CD4-positive, alpha-beta T cell treated with Interleukin-4 for 1 hour (primary cell): ENCODE measurements around the gene EN1.

ENCODE experiments used
- DNase-seq, 2 donors: peaks; one replicate each; pipeline ENCODE4 v3.0.0-alpha.2; 2020 to 2022

The EN1 gene

GRCh38 chr2:118816669-118817068 lies 30.8 kb downstream of the EN1 start:
- DNase-seq: no peak

- DNase-seq: no peak
These were observed 31.7 kb downstream of the EN1 start for GRCh38 chr2:118815731-118816130.

GRCh38 chr2:118815314-118815713 lies 32.1 kb downstream of the EN1 start:
- no peak for DNase-seq

DNA sequence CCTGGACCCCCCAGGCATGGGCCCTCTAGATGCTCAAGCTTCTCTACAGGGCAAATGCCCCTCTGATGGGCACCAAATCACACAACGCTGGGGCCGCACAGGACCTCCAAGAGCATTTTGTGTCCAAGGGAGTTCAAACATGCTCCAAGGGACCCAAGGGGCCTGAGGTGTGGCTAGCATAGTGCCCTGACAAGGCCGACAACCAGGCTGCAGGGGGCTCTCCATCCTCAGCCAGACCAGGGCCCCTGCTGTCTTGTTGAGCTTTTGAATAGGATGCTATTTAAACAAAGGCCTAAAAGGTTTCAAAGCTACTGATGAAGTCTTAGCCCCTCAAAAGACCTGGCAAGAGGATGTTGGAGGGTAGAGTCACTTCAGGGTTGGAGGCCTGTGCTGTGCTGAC lies 33.1 kb downstream of the EN1 start:
- DNase-seq: no peak

GRCh38 chr2:118813601-118814339 lies 33.7 kb downstream of the EN1 start:
- DNase-seq: no peak

- DNase-seq: no peak
These were observed 34.3 kb downstream of the EN1 start for GRCh38 chr2:118813111-118813510.

GRCh38 chr2:118812552-118812951 lies 34.9 kb downstream of the EN1 start:
- DNase-seq: no peak

DNA sequence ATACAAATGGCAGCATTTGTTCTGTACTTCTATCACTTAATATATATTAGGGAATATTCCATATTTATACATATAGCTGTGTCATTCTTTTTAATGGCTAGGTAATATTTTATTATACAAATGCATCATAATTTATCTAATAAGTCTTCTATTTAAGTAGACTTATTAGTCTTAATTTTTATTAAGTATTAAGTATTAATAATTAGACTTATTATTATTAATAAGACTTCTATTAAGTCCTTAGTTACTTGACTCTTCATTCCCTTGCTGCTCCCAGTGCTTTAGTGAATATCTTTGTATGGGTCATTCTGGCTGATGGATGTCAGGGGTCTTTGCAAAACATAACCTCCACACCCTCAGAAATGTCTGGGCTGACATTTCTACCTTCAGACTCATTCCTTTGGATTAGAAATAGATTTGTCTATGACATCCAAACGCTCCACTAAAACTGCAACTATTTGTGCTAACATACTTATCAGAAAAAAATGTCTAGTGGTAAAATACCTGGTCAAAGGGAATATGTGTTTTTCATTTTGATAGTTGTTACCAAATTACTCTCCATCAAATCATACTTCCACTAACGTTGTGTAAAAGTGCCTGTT lies 35.8 kb downstream of the EN1 start:
- DNase-seq: no peak

- DNase-seq: no peak
These were observed 36.7 kb downstream of the EN1 start for GRCh38 chr2:118810766-118811165.

GRCh38 chr2:118808429-118808809 lies 39.0 kb downstream of the EN1 start:
- DNase-seq: no peak

DNA sequence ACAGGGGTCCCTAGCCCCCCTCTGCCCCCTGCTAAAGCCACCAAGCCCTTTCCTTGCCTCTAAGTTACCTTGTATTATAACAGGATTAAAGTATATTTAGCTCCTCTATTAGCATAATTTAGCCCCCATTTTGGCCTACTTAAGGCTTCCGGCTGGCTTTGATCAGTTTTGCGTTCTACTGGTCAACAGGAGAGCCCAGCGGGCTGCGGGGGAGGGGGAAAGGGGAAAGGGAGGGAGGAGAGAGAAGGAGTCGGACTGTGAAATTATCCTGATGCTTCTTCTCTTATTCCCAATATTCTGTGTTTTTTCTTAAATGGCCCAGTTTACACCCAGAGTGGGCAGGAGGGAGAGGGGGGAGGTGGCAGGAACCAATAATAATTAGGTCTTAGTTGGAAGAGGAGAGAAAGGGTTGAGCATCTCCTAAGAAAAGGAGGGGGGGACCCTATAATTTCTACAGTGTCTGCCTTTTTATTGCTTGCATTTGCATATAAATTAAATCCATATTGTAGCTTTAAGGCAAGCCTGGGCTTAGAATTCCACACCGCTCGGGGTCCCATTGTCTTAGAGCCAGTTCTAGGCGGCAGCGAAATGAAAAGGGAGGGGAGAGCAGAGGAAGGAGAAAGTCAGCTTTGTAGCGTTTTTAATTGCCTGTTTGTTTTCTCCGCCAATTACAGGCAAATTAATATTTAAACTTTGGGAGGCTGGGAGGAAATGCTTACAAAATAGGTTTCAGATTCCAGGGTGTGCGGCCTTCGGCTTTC lies 39.6 kb downstream of the EN1 start:
- DNase-seq: no peak

GRCh38 chr2:118806797-118807667 lies 40.4 kb downstream of the EN1 start:
- no peak for DNase-seq

GRCh38 chr2:118805064-118805690 lies 42.3 kb downstream of the EN1 start:
- DNase-seq: no peak

DNA sequence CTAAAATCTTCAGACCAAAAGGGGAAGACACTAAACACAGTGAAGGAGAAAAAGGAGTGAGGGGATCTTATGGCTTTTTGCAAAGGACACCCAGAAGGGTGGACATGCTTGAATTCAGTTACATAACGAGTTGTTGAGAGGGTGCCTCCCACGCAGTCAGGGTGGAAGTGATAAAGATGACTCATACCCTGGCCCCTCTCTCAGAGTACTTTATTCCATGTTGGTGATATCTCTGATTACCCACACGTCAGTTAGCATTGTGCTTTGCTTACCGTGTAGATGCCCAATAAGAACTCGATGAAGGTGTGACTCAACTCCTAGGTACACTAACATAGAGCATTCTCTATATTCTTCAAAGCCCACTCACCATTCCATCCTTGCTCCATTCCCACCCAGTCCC lies 44.4 kb downstream of the EN1 start:
- DNase-seq: no peak

DNA sequence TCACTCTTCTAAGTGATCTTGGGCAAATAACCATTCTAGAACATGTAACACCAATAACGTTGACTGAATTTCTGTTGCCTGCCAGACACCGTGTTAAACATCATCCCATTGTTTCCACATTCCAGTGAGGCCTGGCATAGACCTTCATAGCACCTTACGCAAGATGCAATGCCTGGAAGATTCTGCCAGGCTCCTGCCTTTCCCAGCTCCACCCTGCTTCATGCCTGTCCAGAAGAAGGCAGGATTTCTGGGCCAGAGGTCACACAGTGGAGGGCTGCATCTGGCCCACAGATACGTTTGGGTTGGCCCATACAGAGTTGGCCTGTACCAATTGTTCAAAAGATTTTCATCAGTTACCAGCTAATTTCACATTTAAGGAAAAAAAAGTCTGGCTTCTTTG lies 46.3 kb downstream of the EN1 start:
- DNase-seq: no peak

GRCh38 chr2:118800736-118801135 lies 46.7 kb downstream of the EN1 start:
- no peak for DNase-seq

- no peak for DNase-seq
These were observed 52.9 kb downstream of the EN1 start for GRCh38 chr2:118794546-118794945.
